Measurements from ENCODE around the gene CST4.

Gene CST4

DNA sequence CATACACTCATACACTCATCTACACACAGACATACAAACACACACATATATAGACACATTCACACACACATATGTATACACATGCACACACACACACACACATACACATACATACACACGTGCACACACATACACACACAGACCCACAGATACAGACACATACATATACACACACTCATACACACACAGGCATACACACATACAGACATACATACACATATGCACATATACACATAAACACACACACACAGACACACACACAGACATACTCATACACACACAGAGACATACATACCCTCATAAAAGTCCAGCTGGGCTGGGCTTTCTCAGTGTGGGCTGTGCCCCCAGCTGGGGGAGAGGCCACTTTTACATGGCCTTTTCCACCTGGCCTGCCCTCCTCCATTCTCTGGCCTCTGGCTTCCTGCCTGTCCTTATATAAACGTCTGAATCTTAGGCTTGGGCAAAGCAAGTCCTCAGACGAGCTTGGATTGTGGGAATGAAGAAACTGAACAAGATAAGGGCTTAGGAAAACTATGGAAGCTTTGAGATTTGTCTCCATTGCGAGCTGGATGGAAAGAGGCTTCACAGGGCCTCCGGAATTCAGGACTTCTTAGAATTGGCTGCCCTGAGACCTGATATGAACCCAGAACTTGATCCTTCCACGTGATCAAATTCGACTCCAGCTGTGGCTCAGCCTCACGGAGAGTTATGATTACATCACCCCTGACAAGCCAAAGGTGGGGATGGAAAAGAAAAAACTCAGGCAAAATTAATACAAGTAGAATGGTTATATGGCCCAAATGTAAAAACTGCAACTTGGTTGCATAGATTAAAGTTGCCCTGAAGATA, 28.6 kb downstream of the CST4 start:
- TF ChIP-seq TAF1 (IDR thresholded peaks at IDR 0.05; ENCODE audit: borderline replicate concordance, insufficient read depth, low read length) (no peak), FOXP2 (optimal IDR thresholded peaks at IDR 0.05; ENCODE audit: borderline replicate concordance, extremely low read depth, extremely low read length, insufficient read depth) (no peak), POLR2AphosphoS5 (IDR thresholded peaks at IDR 0.05; ENCODE audit: low read depth, low read length) (no peak)
- TF ChIP-seq, protein P1, sequence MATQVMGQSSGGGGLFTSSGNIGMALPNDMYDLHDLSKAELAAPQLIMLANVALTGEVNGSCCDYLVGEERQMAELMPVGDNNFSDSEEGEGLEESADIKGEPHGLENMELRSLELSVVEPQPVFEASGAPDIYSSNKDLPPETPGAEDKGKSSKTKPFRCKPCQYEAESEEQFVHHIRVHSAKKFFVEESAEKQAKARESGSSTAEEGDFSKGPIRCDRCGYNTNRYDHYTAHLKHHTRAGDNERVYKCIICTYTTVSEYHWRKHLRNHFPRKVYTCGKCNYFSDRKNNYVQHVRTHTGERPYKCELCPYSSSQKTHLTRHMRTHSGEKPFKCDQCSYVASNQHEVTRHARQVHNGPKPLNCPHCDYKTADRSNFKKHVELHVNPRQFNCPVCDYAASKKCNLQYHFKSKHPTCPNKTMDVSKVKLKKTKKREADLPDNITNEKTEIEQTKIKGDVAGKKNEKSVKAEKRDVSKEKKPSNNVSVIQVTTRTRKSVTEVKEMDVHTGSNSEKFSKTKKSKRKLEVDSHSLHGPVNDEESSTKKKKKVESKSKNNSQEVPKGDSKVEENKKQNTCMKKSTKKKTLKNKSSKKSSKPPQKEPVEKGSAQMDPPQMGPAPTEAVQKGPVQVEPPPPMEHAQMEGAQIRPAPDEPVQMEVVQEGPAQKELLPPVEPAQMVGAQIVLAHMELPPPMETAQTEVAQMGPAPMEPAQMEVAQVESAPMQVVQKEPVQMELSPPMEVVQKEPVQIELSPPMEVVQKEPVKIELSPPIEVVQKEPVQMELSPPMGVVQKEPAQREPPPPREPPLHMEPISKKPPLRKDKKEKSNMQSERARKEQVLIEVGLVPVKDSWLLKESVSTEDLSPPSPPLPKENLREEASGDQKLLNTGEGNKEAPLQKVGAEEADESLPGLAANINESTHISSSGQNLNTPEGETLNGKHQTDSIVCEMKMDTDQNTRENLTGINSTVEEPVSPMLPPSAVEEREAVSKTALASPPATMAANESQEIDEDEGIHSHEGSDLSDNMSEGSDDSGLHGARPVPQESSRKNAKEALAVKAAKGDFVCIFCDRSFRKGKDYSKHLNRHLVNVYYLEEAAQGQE (IDR thresholded peaks at IDR 0.05; ENCODE audit: insufficient read depth in 1 of 2, low read depth in 2 of 2, low read length in 2 of 2): no peak

DNA sequence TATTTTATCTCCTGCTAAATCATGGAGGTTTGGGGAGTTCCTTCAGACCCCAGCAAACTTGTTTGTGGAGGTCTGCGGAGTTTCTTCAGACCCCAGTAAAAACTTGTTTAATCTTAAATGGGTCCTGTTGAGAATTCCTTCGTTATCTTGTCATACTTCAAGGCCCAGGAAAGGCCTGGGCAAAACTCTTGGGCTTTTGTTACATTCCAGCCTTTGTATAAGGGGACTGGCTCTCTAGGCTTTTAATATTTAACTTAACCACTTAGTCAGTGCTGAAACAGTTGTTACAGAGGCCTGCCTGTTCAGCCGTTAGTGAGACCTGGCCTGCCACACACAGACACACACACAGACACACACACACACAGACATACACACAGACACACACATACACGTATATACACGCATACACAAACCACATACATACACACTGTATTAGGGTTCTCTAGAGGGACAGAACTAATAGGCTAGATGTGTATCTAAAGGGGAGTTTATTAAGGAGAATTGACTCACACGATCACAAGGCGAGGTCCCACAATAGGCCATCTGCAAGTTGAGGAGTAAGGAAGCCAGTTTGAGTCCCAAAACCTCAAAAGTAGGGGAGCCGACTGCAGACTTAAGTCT, 29.7 kb downstream of the CST4 start:
- no peak for TF ChIP-seq FOXP2 (optimal IDR thresholded peaks at IDR 0.05; ENCODE audit: borderline replicate concordance, extremely low read depth, extremely low read length, insufficient read depth)
- TF ChIP-seq, protein P1 (IDR thresholded peaks at IDR 0.05; ENCODE audit: insufficient read depth in 1 of 2, low read depth in 2 of 2, low read length in 2 of 2): no peak

DNA sequence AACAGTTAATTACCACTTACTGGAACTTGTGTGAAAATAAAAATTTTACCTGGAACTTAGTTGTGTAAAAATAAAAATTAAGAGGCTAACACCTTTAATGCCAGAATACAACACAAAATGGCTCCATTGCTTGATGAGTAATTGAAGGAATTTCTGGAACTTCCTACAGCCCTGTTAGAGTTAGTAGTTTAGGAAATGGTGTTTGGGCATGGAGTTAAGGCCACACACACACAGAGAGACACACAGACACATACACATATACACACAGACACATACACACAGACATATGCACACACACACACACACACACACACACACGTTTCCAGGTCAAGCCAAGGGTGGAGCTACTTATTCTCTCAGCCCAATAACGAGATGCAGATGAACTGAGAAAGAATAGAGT, 30.5 kb downstream of the CST4 start:
- no peak for TF ChIP-seq TAF1 (IDR thresholded peaks at IDR 0.05; ENCODE audit: borderline replicate concordance, insufficient read depth, low read length)
- TF ChIP-seq, protein P1 (IDR thresholded peaks at IDR 0.05; ENCODE audit: insufficient read depth in 1 of 2, low read depth in 2 of 2, low read length in 2 of 2): no peak
- no peak for TF ChIP-seq POLR2AphosphoS5 (IDR thresholded peaks at IDR 0.05; ENCODE audit: low read depth, low read length)
- TF ChIP-seq SIN3A (IDR thresholded peaks at IDR 0.05; ENCODE audit: borderline replicate concordance, insufficient read depth, low read length): no peak
- no peak for TF ChIP-seq FOXP2 (optimal IDR thresholded peaks at IDR 0.05; ENCODE audit: borderline replicate concordance, extremely low read depth, extremely low read length, insufficient read depth)

DNA sequence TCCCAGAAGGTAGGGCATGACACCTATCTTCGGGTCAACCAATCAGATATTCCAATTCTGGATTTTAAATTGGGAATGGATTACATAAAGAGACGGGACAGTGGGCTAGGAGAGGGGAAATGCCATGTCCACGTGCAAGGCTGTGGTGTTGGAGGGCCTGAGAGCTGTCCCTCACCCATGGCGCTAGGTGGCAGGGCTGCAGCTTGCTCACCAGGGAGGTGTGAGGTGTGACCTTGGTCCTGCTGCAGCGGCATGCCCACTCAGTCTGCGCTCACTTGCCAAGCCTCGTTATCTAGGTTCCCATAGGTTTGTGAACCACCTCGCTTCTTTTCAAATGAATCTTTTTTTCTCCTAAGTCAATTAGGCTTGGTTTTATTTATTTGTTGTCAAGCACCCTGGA, 31.6 kb downstream of the CST4 start:
- TF ChIP-seq FOXP2 (optimal IDR thresholded peaks at IDR 0.05; ENCODE audit: borderline replicate concordance, extremely low read depth, extremely low read length, insufficient read depth) (no peak), SIN3A (IDR thresholded peaks at IDR 0.05; ENCODE audit: borderline replicate concordance, insufficient read depth, low read length) (no peak), POLR2AphosphoS5 (IDR thresholded peaks at IDR 0.05; ENCODE audit: low read depth, low read length) (no peak), TAF1 (IDR thresholded peaks at IDR 0.05; ENCODE audit: borderline replicate concordance, insufficient read depth, low read length) (no peak)
- TF ChIP-seq, protein P1 (IDR thresholded peaks at IDR 0.05; ENCODE audit: insufficient read depth in 1 of 2, low read depth in 2 of 2, low read length in 2 of 2): no peak

Measured in PFSK-1 (cell line).